UCSD-AML1 (cell line): Measurements from ENCODE around the gene TMPRSS9.
"Not testable (repeated sequence)": the region's sequence is repeated elsewhere in the genome, so short reads cannot be mapped to it uniquely, and the experiment has no call there.

Experiments
- DNase-seq: peaks from one replicate; lab custom pipeline; 2025; ENCODE audit not compliant: unreplicated experiment; lab: John Stamatoyannopoulos, UW

The TMPRSS9 gene

DNA sequence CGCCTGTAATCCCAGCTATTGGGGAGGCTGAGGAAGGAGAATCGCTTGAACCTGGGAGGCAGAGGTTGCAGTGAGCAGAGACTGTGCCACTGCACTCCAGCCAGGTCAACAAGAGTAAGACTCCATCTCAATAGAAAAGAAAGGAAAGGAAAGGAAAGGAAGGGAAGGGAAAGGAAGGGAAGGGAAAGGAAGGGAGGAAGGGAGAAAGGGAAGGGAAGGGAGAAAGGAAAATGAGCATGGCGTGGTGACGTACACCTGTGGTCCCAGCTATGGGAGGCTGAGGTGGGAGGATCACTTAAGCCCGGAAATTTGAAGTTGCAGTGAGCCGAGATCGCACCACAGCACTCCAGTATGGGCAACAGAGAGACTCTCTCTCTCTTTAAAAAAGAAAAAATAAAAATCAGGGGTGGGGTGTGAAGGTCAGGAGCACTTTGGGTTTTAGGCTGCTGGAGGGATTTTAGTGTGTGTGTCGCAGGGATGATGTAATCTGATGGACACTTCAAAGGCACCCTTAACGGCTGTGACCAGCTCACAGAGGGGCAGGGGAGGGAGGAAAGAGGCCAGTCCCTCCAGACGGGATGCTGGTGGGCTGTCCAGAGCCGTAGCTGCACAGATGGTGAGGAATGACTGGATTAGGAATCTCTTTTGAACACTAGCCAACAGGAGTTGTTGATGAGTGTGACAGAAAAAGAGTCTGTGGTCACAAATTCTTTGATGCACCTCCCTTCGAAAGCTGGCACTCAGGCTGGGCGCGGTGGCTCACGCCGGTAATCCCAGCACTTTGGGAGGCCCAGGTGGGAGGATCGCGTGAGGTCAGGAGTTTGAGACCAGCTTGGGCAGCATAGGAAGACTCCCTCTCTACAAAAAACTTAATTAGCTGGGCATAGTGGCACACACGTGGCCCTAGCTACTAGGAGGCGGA is 27.6 kb downstream of the TMPRSS9 start:
- DNase-seq = no peak

DNA sequence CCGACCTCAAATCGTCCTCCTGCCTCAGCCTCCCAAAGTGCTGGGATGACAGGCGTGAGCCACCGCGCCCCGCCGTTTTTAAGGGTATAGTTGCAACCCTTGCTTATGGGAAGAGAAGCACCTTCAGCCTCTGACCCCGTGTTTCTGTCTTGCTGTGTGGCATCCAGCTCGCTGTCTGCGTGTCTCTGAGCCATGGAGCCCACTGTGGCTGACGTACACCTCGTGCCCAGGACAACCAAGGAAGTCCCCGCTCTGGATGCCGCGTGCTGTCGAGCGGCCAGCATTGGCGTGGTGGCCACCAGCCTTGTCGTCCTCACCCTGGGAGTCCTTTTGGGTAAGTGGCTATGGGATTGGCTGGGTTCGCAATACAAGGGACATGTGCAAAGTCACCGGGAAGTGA is 29.5 kb downstream of the TMPRSS9 start:
- no peak for DNase-seq

- no peak for DNase-seq
Measured at GRCh38 chr19:2391118-2391725, 31.2 kb downstream of the TMPRSS9 start.

GRCh38 chr19:2392366-2392765 is 32.3 kb downstream of the TMPRSS9 start:
- no peak for DNase-seq

GRCh38 chr19:2392899-2393298 is 32.8 kb downstream of the TMPRSS9 start:
- DNase-seq = not testable (repeated sequence)

DNA sequence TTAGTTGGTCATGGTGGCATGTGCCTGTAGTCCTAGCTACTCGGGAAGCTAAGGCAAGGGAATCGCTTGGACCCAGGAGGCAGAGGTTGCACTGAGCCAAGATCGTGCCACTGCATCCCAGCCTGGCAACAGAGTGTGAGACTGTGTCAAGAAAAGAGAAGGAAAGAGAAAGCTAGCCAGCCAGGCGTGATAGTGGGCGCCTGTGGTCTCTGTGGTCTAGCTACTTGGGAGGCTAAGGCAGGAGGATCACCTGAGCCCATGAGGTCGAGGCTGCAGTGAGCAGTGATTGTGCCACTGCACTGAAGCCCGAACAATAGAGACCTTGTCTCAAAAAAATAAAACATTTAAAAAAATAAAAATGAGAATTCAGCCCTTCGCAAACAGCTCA is 34.0 kb downstream of the TMPRSS9 start:
- peak; percentile 48 for DNase-seq

DNA sequence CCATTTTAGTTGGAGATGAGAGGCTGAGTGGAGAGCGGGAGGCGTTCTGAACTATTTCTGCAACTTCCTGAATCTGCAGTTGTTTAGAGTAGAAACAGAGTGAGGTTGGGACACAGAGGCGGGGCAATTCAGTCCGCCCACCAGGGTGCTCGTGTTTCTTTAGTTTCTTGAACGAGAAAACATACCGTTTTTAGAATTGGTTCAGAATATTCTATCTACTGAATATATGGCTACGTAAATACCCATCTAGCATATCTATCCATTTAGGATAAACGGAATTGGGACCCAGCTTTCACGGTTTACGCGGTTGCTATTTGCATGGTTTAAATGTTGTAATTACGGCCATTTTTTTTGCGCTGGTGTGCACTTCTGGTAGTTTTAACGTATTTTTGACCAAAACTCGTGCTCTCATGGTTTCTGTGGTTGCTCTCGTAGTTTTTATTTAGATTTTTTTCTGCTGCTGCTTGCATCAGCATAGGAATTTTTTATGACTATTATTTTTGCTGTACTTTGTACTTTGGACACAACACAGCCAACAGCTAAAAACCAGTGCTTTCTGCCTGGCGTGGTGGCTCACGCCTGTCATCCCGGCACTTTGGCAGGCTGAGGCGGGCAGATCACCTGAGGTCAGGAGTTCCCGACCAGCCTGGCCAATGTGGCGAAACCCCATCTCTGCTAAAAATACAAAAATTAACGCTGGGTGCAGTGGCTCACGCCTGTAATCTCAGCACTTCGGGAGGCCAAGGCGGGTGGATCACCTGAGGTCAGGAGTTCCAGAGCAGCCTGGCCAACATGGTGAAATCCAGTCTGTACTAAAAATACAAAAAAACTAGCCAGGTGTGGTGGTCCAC is 34.6 kb downstream of the TMPRSS9 start:
- DNase-seq = no peak

GRCh38 chr19:2395293-2395829 is 35.3 kb downstream of the TMPRSS9 start:
- DNase-seq = not testable (repeated sequence)

DNA sequence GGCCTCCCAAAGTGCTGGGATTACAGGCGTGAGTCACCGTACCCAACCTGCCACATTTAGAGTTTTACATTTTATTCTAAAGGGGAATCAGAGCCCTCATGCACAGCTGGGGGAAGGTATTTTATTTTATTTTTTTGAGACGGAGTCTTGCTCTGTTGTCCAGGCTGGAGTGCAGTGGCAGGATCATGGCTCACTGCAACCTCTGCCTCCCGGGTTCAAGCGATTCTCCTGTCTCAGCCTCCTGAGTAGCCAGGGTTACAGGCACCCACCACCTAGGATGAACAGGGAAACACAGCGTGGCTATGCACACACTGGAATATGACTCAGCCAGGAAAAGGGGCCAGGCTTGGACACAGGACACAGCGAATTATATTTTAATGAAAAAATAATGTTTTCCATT is 37.1 kb downstream of the TMPRSS9 start:
- not testable (repeated sequence) for DNase-seq

GRCh38 chr19:2398735-2399305 is 38.8 kb downstream of the TMPRSS9 start:
- no peak for DNase-seq

GRCh38 chr19:2399582-2399981 is 39.5 kb downstream of the TMPRSS9 start:
- DNase-seq = no peak

DNA sequence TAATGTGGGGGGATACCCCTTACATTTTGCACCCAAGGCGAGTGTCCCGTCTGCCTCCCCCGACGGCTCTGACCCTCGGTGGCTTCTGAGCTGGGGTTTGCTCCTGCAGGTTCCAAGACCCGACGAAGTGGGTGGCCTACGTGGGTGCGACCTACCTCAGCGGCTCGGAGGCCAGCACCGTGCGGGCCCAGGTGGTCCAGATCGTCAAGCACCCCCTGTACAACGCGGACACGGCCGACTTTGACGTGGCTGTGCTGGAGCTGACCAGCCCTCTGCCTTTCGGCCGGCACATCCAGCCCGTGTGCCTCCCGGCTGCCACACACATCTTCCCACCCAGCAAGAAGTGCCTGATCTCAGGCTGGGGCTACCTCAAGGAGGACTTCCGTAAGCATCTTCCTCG is 48.2 kb downstream of the TMPRSS9 start:
- DNase-seq = no peak

DNA sequence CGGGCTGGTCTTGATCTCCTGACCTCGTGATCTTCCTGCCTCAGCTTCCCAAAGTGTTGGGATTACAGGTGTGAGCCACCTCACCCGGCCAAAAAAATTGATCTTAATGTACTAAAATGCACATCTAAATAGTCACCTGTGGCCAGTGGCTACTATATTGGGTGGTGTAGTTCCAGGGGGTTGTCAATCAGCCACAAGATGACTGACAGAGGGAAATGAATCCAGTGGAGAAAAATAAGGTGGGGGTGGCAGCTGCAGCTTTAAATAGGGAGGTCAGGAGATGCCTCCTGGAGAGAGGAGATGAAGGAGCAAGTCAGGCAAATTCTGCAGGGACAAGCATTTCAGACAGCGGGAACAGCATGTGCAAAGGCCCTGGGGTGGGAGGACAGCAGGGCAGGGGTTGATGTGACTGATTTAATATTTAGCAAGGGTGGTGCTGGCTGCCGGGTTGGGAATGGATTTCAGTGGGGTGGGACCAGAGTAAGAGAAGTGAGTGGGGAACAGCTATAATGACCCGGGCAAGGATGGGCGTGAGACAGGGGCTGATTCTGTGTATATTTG is 49.4 kb downstream of the TMPRSS9 start:
- no peak for DNase-seq

DNA sequence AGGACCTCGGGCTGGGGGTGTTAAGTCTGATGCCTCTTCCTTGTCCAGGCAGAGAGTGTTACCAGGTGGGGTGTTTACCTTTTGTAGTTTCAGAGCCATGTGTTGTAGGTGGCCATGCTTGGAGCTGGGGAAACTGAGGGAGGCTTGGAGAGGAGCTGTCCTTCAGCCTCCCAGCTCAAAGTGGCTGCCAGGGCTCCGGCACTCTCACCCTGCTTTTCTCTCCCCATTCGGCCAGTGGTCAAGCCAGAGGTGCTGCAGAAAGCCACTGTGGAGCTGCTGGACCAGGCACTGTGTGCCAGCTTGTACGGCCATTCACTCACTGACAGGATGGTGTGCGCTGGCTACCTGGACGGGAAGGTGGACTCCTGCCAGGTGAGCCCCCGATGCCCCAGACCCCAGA is 50.0 kb downstream of the TMPRSS9 start:
- DNase-seq = no peak

DNA sequence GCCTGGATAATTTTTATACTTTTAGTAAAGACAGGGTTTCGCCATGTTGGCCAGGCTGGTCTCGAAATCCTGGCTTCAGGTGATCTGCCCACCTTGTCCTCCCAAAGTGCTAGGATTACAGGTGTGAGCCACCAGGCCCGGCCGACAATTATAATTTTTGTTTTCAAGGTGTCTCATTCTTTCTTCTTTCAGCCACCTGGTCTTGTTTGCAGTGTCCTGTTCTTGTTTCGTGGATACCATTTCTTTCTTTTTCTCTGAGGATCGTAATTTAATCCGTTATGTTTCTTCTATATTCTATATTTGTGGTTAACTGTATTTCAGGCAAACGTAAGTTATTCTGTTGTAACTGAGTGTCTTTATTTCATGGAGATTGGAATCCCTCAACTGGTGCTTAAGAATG is 51.6 kb downstream of the TMPRSS9 start:
- DNase-seq = no peak

- DNase-seq = no peak
Measured at GRCh38 chr19:2412449-2412848, 52.4 kb downstream of the TMPRSS9 start.

DNA sequence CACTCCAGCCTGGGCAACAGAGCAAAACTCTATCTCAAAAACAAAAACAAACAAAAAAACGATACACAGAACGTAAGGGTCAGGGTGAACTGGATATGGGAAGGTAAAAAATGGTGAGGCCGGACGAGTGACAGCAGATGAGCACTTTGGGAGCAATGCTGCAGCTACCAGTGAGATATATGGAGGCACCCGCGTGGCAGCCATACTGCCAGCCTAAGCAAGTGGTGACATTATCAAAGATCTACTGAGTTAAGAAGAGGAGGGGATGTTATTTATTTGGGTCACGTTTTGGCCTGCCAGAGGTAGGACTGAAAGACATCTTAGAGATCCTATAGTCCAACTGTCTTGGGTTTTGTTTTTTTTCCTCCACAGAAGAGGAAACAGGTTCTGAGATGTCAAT is 53.1 kb downstream of the TMPRSS9 start:
- no peak for DNase-seq

DNA sequence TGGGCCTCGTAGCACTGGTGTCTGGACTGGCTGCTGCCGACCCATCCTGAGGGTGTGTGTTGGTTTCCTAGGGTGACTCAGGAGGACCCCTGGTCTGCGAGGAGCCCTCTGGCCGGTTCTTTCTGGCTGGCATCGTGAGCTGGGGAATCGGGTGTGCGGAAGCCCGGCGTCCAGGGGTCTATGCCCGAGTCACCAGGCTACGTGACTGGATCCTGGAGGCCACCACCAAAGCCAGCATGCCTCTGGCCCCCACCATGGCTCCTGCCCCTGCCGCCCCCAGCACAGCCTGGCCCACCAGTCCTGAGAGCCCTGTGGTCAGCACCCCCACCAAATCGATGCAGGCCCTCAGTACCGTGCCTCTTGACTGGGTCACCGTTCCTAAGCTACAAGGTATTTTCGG is 53.6 kb downstream of the TMPRSS9 start:
- DNase-seq = no peak

GRCh38 chr19:2415281-2415972 is 55.4 kb downstream of the TMPRSS9 start:
- DNase-seq = no peak

- DNase-seq = no peak
Measured at GRCh38 chr19:2415973-2416319, 55.9 kb downstream of the TMPRSS9 start.
